Activated CD8-positive, alpha-beta memory T cell treated with anti-CD3 and anti-CD28 coated beads, Interleukin-2, amount 10 ng/mL, durations not matched to agents 7 days and 5 days (primary cell): ENCODE results near the gene CLCN2. TPM values are rescaled to one million over a fixed set of nuclear protein-coding genes. Genes with fewer than 3 reads are reported as not detected.
"Not testable (repeated sequence)": the region's sequence is repeated elsewhere in the genome, so short reads cannot be mapped to it uniquely, and the experiment has no call there.

Experiments
- ATAC-seq: fragments of 150-1000 bp; cut with Tn5 transposase; one replicate; pipeline ENCODE4 v1.10.0; 2021; ENCODE audit warnings: moderate library complexity
- CTCF ChIA-PET: fragments of 350-600 bp; sonication (Branson Sonifier 250); formaldehyde crosslinking; loops from one replicate; lab custom pipeline; 2021; ENCODE audit warnings: antibody characterized with exemption; lab: Charles Lee
- DNase-seq: peaks from one replicate; pipeline ENCODE4 v3.0.0-alpha.2; 2020
- H3K27ac Mint-ChIP-seq: one replicate; pipeline ENCODE4 v1.8.0; 2021; ENCODE audit warnings: mild to moderate bottlenecking, mixed read lengths
- H3K27me3 Mint-ChIP-seq: one replicate; pipeline ENCODE4 v1.8.0; 2021; ENCODE audit warnings: mixed read lengths
- H3K36me3 Mint-ChIP-seq: one replicate; pipeline ENCODE4 v1.8.0; 2021; ENCODE audit warnings: mild to moderate bottlenecking, mixed read lengths
- H3K4me1 Mint-ChIP-seq: one replicate; pipeline ENCODE4 v1.8.0; 2021; ENCODE audit warnings: mixed read lengths
- H3K4me3 Mint-ChIP-seq: one replicate; pipeline ENCODE4 v1.8.0; 2021; ENCODE audit warnings: mild to moderate bottlenecking, moderate library complexity, mixed read lengths
- H3K9me3 Mint-ChIP-seq: one replicate; pipeline ENCODE4 v1.8.0; 2022; ENCODE audit warnings: low read depth, mixed read lengths
- total RNA-seq, 2 experiments: library from RNA; stranded (reverse); gene quantifications; one replicate each; pipeline ENCODE4 v1.2.3, GENCODE V29; 2021

CLCN2 gene
- total RNA-seq, 2 experiments from 2014 or later, result 3.4 to 4.1 TPM

DNA sequence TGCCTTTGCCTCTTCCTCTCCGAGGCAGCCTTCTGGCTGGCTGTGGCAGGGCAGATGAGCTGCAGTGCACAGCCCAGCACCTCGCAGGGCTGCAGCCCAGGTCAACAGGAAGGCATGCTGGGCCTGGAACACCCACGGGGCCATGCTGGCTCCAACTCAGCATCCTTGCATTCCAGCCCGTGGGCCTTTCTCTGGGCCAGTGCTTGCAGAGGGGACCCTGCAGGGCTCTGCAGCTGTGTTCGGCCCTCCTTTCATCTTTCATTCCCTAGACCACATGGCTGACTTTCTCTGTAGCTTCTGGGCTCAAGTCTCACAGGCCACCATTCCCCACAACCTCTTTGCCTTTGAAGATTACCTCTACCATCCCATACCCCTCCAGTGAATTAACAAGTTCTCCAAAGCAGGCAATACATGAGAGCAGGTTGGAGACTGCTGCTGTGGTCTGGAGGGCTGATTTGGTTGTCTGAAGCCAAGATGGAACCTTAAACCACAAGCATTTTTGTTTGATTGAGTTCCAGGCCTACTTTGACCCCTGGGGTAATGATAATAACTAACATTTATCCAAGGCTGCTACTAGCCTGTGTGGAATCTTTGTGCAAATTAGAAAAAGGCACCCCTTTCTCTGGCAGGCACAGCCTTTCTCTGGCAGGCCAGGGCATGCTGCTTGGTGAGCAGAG is 18.1 kb downstream of the CLCN2 start:
- no peak overlapping the region for H3K27ac Mint-ChIP-seq
- CTCF ChIA-PET, result no interaction called here
- no peaks in the 10 kb centered on the region for H3K27me3 Mint-ChIP-seq
- no peak overlapping the region for H3K4me3 Mint-ChIP-seq
- H3K36me3 Mint-ChIP-seq, result no peaks in the 10 kb centered on the region
- no peak for DNase-seq
- ATAC-seq, result no peak
- H3K4me1 Mint-ChIP-seq, result peaks cover 13% of the 10 kb centered on the region
- H3K9me3 Mint-ChIP-seq, result no peaks in the 10 kb centered on the region

- Mint-ChIP-seq H3K4me1 (peaks cover 12% of the 10 kb centered on the region), H3K27ac (no peak overlapping the region), H3K4me3 (no peak overlapping the region), H3K27me3 (no peaks in the 10 kb centered on the region), H3K36me3 (no peaks in the 10 kb centered on the region), H3K9me3 (no peaks in the 10 kb centered on the region)
- CTCF ChIA-PET, result interaction anchor here (1.2 kb wide), 1 partner anchor 30 kb away, joined by 3 read pairs; no protein-coding TSS in a partner anchor
- no peak for DNase-seq
- no peak for ATAC-seq
Measured at GRCh38 chr3:184341925-184342324, 19.5 kb downstream of the CLCN2 start.

GRCh38 chr3:184339451-184340135 is 21.8 kb downstream of the CLCN2 start:
- peaks cover 26% of the 10 kb centered on the region for H3K4me1 Mint-ChIP-seq
- not testable (repeated sequence) for H3K4me3 Mint-ChIP-seq, H3K36me3 Mint-ChIP-seq, H3K9me3 Mint-ChIP-seq, DNase-seq, H3K27ac Mint-ChIP-seq, H3K27me3 Mint-ChIP-seq, ATAC-seq
- CTCF ChIA-PET, result interaction anchor here (0.5 to 1.5 kb wide), 2 partner anchors 32 to 86 kb away, joined by 3 to 4 read pairs; no protein-coding TSS in a partner anchor

DNA sequence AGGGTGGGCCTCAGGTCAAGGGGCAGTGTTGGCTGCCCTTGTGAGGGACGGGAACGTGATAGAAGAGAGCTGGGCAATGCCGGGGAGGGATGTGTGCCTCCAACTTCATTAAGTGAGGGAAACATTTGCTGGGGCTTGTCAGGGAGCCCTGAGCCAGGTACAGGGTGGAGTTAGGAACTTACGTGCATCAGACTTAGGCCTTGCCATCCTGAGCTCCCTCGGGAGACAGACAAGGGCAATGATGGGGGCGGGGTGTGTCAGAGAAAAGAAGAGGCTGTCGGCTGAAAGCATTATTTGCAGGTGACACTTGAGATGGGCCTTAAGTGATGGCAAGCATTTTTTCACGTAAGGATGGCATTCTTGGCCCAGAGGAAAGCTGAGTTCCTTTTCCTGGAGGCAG is 22.4 kb downstream of the CLCN2 start:
- Mint-ChIP-seq H3K4me1 (peaks cover 32% of the 10 kb centered on the region), H3K4me3 (no peak overlapping the region), H3K27ac (no peak overlapping the region), H3K27me3 (no peaks in the 10 kb centered on the region), H3K9me3 (no peaks in the 10 kb centered on the region), H3K36me3 (peaks cover 5% of the 10 kb centered on the region)
- ATAC-seq (no peak), DNase-seq (no peak)
- CTCF ChIA-PET, result interaction anchor here (0.5 to 1.5 kb wide), 2 partner anchors 33 to 85 kb away, joined by 3 to 4 read pairs; no protein-coding TSS in a partner anchor

DNA sequence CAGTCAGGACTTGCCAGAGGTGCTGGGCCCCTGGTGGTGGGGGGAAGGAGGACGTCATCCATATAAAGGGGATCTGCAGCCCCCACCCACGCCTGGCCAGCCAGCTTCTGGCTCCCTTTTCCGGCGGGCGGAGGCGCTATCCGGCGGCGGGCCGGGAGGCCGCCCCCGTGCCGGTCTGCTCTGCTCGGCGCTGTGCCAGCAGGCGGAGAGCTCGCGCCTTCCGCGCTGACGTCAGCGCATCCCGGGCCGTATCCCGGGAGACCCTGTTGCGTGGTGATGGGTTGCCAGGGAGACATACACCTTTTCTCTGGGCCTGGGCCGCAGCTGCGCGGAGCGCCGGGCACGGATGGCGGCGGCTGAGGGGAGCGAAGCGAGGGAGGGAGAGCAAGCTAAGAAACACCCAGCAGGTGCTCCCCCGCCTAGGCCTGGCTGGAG is 22.9 kb downstream of the CLCN2 start:
- DNase-seq, result no peak
- Mint-ChIP-seq H3K36me3 (peaks cover 10% of the 10 kb centered on the region), H3K27me3 (no peaks in the 10 kb centered on the region), H3K9me3 (no peaks in the 10 kb centered on the region), H3K4me1 (peaks cover 37% of the 10 kb centered on the region), H3K27ac (no peak overlapping the region), H3K4me3 (no peak overlapping the region)
- CTCF ChIA-PET, result interaction anchor here (1.5 kb wide), 1 partner anchor 33 kb away, joined by 4 read pairs; no protein-coding TSS in a partner anchor
- ATAC-seq, result no peak

- Mint-ChIP-seq H3K36me3 (peaks cover 15% of the 10 kb centered on the region), H3K27ac (no peak overlapping the region), H3K4me3 (no peak overlapping the region), H3K9me3 (no peaks in the 10 kb centered on the region), H3K4me1 (peaks cover 42% of the 10 kb centered on the region), H3K27me3 (no peaks in the 10 kb centered on the region)
- CTCF ChIA-PET, result interaction anchor here (0.8 to 1.5 kb wide), 3 partner anchors 8 to 34 kb away, joined by 3 to 4 read pairs (median 3); no protein-coding TSS in a partner anchor
- ATAC-seq (no peak), DNase-seq (no peak)
Measured at GRCh38 chr3:184337981-184338380, 23.4 kb downstream of the CLCN2 start.

- ATAC-seq, result no peak
- peaks cover 49% of the 10 kb centered on the region for H3K4me1 Mint-ChIP-seq
- no peaks in the 10 kb centered on the region for H3K27me3 Mint-ChIP-seq
- DNase-seq, result no peak
- H3K9me3 Mint-ChIP-seq, result no peaks in the 10 kb centered on the region
- CTCF ChIA-PET, result interaction anchor here (0.8 to 1.2 kb wide), 4 partner anchors 9 to 17 kb away, joined by 3 to 4 read pairs (median 3); no protein-coding TSS in a partner anchor
- peak within 1 kb of the TSS; percentile 71 for H3K4me3 Mint-ChIP-seq
- H3K27ac Mint-ChIP-seq, result peak within 1 kb of the TSS; percentile 74
- H3K36me3 Mint-ChIP-seq, result peaks cover 21% of the 10 kb centered on the region
Measured at GRCh38 chr3:184337399-184337714, 24.0 kb downstream of the CLCN2 start, which contains the start of gene FAM131A. Gene FAM131A (plus strand): TSS chr3:184337600. CDS start chr3:184337631, 31 bp downstream.

DNA sequence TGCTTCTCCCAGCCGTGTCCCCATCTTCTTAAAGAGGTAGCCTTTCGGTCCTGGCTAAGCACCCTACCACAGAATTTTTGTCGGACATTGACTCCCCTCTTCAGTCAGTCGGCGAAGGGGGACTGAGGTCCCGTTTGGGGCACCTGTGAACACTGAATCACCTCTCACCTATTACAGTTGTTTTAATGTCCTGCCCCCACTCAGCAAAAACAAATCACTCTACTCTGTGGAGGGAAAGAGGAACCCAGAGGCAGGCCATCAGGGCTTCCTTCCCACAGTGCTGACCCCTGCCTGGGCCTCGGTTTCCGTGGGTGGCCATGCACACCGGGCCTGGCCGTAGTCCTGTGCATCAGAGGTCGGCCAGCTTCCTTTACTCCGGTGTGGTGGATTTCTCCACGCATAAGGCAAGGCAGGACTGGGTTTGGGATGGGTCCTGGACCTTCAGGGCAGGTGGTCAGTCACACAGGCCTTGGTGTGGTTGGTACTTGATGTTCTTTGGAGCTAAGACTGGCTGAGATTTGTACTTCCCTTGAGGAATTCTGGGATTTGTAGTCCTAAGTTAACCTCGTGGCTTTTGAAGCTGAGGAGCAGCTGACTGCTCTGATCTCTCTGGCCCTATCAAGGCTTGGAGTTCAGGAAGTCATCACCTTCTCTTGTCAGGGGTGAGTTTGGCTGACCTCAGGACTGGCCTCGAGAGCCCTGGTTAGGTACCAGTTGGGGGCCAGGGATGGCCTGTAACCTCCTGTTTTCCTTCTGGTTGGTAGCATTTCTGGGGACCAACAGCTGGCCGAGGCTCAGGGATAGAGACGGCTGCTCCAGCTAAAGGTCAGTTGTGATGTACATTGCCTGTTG is 24.6 kb downstream of the CLCN2 start:
- no peak for DNase-seq
- Mint-ChIP-seq H3K4me1 (peaks cover 53% of the 10 kb centered on the region), H3K4me3 (peak overlapping the region; percentile 71)

GRCh38 chr3:184335661-184336546 is 25.5 kb downstream of the CLCN2 start:
- Mint-ChIP-seq H3K27ac (peak overlapping the region; percentile 86), H3K4me1 (peaks cover 53% of the 10 kb centered on the region), H3K4me3 (peak overlapping the region; percentile 71), H3K9me3 (no peaks in the 10 kb centered on the region), H3K36me3 (peaks cover 33% of the 10 kb centered on the region), H3K27me3 (no peaks in the 10 kb centered on the region)
- CTCF ChIA-PET, result interaction anchor here (0.9 kb wide), 1 partner anchor 30 kb away, joined by 3 read pairs; no protein-coding TSS in a partner anchor
- DNase-seq (peak; percentile 86), ATAC-seq (peak; percentile 79)

More for the DNA sequence above, 24.6 kb downstream of the CLCN2 start:
- no peaks in the 10 kb centered on the region for H3K27me3 Mint-ChIP-seq
- ATAC-seq, result no peak
- CTCF ChIA-PET, result interaction anchor here (0.8 to 1.2 kb wide), 4 partner anchors 10 to 17 kb away, joined by 3 to 4 read pairs (median 3); no protein-coding TSS in a partner anchor
- peak overlapping the region; percentile 74 for H3K27ac Mint-ChIP-seq
- peaks cover 26% of the 10 kb centered on the region for H3K36me3 Mint-ChIP-seq
- H3K9me3 Mint-ChIP-seq, result no peaks in the 10 kb centered on the region

DNA sequence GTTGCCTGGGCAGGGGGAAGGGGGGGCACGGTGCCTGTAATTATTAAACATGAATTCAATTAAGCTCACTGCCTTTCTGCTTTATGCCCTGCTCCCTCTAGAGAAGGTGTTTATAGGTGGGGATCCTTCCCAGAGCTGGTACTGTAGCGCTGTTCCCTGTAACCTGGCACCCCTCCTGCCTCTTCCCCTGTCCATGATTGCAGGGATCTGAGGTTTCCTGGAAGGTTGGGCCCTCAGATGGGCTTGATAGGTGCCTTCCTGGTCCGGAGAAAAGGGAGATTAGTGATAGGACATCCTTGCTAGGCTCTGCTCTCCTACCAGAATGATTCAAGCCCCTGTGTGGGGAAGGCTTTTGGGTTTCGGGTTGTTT is 26.1 kb downstream of the CLCN2 start:
- H3K9me3 Mint-ChIP-seq, result no peaks in the 10 kb centered on the region
- H3K4me3 Mint-ChIP-seq, result peak overlapping the region; percentile 71
- peaks cover 37% of the 10 kb centered on the region for H3K36me3 Mint-ChIP-seq
- DNase-seq, result no peak
- ATAC-seq, result no peak
- CTCF ChIA-PET, result interaction anchor here (0.6 to 0.9 kb wide), 2 partner anchors 29 to 437 kb away, joined by 3 read pairs; no protein-coding TSS in a partner anchor
- peaks cover 49% of the 10 kb centered on the region for H3K4me1 Mint-ChIP-seq
- no peaks in the 10 kb centered on the region for H3K27me3 Mint-ChIP-seq
- H3K27ac Mint-ChIP-seq, result peak overlapping the region; percentile 86

- ATAC-seq, result peak; percentile 59
- CTCF ChIA-PET, result interaction anchor here (0.6 kb wide), 1 partner anchor 438 kb away, joined by 3 read pairs; no protein-coding TSS in a partner anchor
- H3K27me3 Mint-ChIP-seq, result no peaks in the 10 kb centered on the region
- no peak overlapping the region for H3K4me3 Mint-ChIP-seq
- H3K4me1 Mint-ChIP-seq, result peaks cover 49% of the 10 kb centered on the region
- DNase-seq, result peak; percentile 73
- no peaks in the 10 kb centered on the region for H3K9me3 Mint-ChIP-seq
- peaks cover 41% of the 10 kb centered on the region for H3K36me3 Mint-ChIP-seq
- H3K27ac Mint-ChIP-seq, result peak overlapping the region; percentile 82
Measured at GRCh38 chr3:184334470-184335158, 26.8 kb downstream of the CLCN2 start.
